Measurements from ENCODE around the gene SUCO. TPM values are rescaled to one million over a fixed set of nuclear protein-coding genes. Genes with fewer than 3 reads are reported as not detected.

The SUCO gene
- total RNA-seq, 1 experiment from 2014 or later: 50.3 TPM

- intact Hi-C loops (cut with micrococcal nuclease; ENCODE audit: unreplicated experiment): no loop called here
- Mint-ChIP-seq H3K4me1 (ENCODE audit: low read depth, unreplicated experiment) (peaks cover 27% of the 10 kb centered on the region), H3K9me3 (ENCODE audit: unreplicated experiment) (no peaks in the 10 kb centered on the region), H3K27ac (ENCODE audit: unreplicated experiment) (no peak overlapping the region), H3K4me3 (ENCODE audit: unreplicated experiment) (no peak overlapping the region), H3K36me3 (ENCODE audit: insufficient read depth, unreplicated experiment) (peaks cover 30% of the 10 kb centered on the region), H3K27me3 (ENCODE audit: insufficient read depth, unreplicated experiment) (no peaks in the 10 kb centered on the region)
- Histone ChIP-seq H3K9me3 (no peaks in the 10 kb centered on the region), H3K4me3 (ENCODE audit: low read depth, low read length) (no peak overlapping the region), H3K27me3 (replicated peaks; ENCODE audit: control insufficient read depth, insufficient read depth, low read length) (no peaks in the 10 kb centered on the region), H3K4me1 (peaks cover 38% of the 10 kb centered on the region), H3K36me3 (ENCODE audit: control insufficient read depth, insufficient read depth, low read length) (peaks cover 1% of the 10 kb centered on the region; the same call in 1 of the 2 replicates)
- ChIA-PET POLR2A (no interaction called here), CTCF (no interaction called here)
- no TSS peak for BruUV-seq (replicated peaks)
- TF ChIP-seq, protein P1, sequence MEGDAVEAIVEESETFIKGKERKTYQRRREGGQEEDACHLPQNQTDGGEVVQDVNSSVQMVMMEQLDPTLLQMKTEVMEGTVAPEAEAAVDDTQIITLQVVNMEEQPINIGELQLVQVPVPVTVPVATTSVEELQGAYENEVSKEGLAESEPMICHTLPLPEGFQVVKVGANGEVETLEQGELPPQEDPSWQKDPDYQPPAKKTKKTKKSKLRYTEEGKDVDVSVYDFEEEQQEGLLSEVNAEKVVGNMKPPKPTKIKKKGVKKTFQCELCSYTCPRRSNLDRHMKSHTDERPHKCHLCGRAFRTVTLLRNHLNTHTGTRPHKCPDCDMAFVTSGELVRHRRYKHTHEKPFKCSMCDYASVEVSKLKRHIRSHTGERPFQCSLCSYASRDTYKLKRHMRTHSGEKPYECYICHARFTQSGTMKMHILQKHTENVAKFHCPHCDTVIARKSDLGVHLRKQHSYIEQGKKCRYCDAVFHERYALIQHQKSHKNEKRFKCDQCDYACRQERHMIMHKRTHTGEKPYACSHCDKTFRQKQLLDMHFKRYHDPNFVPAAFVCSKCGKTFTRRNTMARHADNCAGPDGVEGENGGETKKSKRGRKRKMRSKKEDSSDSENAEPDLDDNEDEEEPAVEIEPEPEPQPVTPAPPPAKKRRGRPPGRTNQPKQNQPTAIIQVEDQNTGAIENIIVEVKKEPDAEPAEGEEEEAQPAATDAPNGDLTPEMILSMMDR (IDR thresholded peaks at IDR 0.05; ENCODE audit: insufficient read depth in 1 of 2, low read depth in 1 of 2, low read length in 1 of 2, severe bottlenecking in 1 of 2, unreplicated experiment in 1 of 2): no peak
- DNase-seq: no peak
Observed at GRCh38 chr1:172585348-172585747, 52.4 kb downstream of the SUCO start.

DNA sequence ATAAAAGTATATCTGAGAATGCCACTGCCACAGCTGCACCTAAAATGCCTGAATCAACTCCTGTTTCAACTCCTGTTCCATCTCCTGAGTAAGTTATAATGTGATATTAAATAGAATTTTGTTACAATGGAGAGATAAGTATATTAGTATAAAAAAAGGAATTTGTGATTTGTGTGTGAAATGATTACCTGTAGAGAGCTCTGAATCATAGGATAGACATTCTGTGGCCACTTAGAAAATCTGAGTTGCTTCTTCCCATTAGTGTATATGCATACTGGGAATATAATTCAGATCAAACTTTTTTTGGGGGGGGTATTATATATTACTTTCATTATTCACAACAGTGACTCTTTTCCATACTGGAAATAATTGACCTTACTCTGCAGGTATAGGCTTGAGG is 52.9 kb downstream of the SUCO start:
- POLR2A ChIA-PET: no interaction called here
- intact Hi-C loops (cut with micrococcal nuclease; ENCODE audit: unreplicated experiment): no loop called here
- Histone ChIP-seq H3K27me3 (replicated peaks; ENCODE audit: control insufficient read depth, insufficient read depth, low read length) (no peaks in the 10 kb centered on the region), H3K4me1 (peaks cover 33% of the 10 kb centered on the region), H3K4me3 (ENCODE audit: low read depth, low read length) (no peak overlapping the region), H3K36me3 (ENCODE audit: control insufficient read depth, insufficient read depth, low read length) (peaks cover 1% of the 10 kb centered on the region; the same call in 1 of the 2 replicates), H3K9me3 (no peaks in the 10 kb centered on the region)
- no TSS peak for BruUV-seq (replicated peaks)
- CTCF ChIA-PET: no interaction called here
- H3K27ac Mint-ChIP-seq (ENCODE audit: unreplicated experiment): no peak overlapping the region
- no peak for DNase-seq
- no peak overlapping the region for H3K4me3 Mint-ChIP-seq (ENCODE audit: unreplicated experiment)
- no peaks in the 10 kb centered on the region for H3K9me3 Mint-ChIP-seq (ENCODE audit: unreplicated experiment)
- no peaks in the 10 kb centered on the region for H3K27me3 Mint-ChIP-seq (ENCODE audit: insufficient read depth, unreplicated experiment)
- H3K4me1 Mint-ChIP-seq (ENCODE audit: low read depth, unreplicated experiment): peaks cover 27% of the 10 kb centered on the region
- peaks cover 35% of the 10 kb centered on the region for H3K36me3 Mint-ChIP-seq (ENCODE audit: insufficient read depth, unreplicated experiment)
- TF ChIP-seq, protein P1 (IDR thresholded peaks at IDR 0.05; ENCODE audit: insufficient read depth in 1 of 2, low read depth in 1 of 2, low read length in 1 of 2, severe bottlenecking in 1 of 2, unreplicated experiment in 1 of 2): no peak

DNA sequence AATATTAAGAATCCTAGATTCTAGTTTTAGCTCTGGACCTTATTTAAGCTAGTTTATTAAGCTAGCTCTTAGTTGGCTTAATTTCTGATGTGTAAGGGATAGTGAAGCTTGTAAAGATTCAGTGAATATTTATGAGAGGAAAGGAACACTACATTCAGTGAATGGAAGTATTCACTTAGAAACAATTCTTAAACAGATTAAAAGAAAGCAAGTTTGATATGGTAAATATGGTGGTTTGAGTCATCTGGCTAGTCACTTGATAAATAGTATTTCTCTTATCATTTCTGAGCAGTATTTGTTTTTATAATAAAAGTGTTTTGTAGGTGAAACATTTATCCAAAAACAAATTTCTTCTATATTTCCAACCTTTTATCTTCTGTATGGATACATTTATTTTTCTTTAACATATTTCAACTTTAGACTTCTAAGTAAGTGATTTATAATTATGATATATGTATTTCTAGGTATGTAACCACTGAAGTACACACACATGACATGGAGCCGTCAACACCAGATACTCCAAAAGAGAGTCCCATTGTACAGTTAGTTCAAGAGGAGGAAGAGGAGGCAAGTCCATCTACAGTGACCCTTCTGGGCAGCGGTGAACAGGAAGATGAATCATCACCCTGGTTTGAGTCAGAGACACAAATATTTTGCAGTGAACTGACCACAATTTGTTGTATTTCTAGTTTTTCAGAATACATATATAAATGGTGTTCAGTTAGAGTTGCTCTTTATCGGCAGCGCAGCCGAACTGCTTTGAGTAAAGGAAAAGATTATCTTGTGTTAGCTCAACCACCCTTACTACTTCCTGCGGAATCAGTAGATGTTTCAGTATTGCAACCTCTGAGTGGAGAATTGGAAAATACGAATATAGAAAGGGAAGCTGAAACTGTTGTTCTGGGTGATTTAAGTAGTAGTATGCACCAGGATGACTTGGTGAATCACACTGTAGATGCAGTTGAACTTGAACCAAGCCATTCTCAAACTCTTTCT is 55.6 kb downstream of the SUCO start:
- intact Hi-C loops (cut with micrococcal nuclease; ENCODE audit: unreplicated experiment): no loop called here
- no peak overlapping the region for H3K27ac Mint-ChIP-seq (ENCODE audit: unreplicated experiment)
- BruUV-seq (replicated peaks): TSS peak; percentile 40

More for the DNA sequence above, 55.6 kb downstream of the SUCO start:
- TF ChIP-seq, protein P1 (IDR thresholded peaks at IDR 0.05; ENCODE audit: insufficient read depth in 1 of 2, low read depth in 1 of 2, low read length in 1 of 2, severe bottlenecking in 1 of 2, unreplicated experiment in 1 of 2): no peak
- Histone ChIP-seq H3K9me3 (no peaks in the 10 kb centered on the region), H3K36me3 (ENCODE audit: control insufficient read depth, insufficient read depth, low read length) (peaks cover 1% of the 10 kb centered on the region; the same call in 1 of the 2 replicates), H3K27me3 (replicated peaks; ENCODE audit: control insufficient read depth, insufficient read depth, low read length) (no peaks in the 10 kb centered on the region), H3K4me3 (ENCODE audit: low read depth, low read length) (no peak overlapping the region), H3K4me1 (0 out of 2 replicates have a peak, but pooled peaks cover 7% of the 10 kb centered on the region)
- H3K27me3 Mint-ChIP-seq (ENCODE audit: insufficient read depth, unreplicated experiment): no peaks in the 10 kb centered on the region
- peaks cover under 1% of the 10 kb centered on the region for H3K4me1 Mint-ChIP-seq (ENCODE audit: low read depth, unreplicated experiment)
- no peak overlapping the region for H3K4me3 Mint-ChIP-seq (ENCODE audit: unreplicated experiment)
- peaks cover 51% of the 10 kb centered on the region for H3K36me3 Mint-ChIP-seq (ENCODE audit: insufficient read depth, unreplicated experiment)
- POLR2A ChIA-PET: no interaction called here
- no peak for DNase-seq
- CTCF ChIA-PET: no interaction called here
- no peaks in the 10 kb centered on the region for H3K9me3 Mint-ChIP-seq (ENCODE audit: unreplicated experiment)
